Measurements from ENCODE around the gene CLEC18C.
"Not testable (repeated sequence)": the region's sequence is repeated elsewhere in the genome, so short reads cannot be mapped to it uniquely, and the experiment has no call there.

The CLEC18C gene

GRCh38 chr16:70159355-70160348 is 13.9 kb upstream of the CLEC18C start:
- no peak for DNase-seq (ENCODE audit: low read depth in 2 of 2)

DNA sequence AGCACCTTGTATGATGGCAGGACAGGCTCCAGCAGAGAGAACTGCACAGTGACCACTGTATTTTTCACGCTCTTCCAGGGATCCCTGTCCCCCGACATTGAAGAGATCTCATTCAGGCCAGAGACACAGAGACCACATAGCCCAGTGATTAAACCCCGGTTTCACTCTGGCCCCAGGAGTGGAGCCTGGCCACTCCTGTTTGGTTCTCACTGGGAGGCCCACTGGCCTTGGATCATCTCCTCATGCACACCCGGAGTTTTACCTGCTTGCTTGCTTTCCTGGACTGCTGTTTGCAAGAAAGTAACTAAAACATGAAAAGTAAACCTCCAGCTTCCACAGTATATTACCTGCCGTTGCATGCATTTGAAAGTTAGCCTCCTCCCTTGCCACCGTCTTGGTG is 13.2 kb upstream of the CLEC18C start:
- DNase-seq (ENCODE audit: low read depth in 2 of 2) = no peak

GRCh38 chr16:70160821-70161220 is 12.8 kb upstream of the CLEC18C start:
- no peak for DNase-seq (ENCODE audit: low read depth in 2 of 2)

DNA sequence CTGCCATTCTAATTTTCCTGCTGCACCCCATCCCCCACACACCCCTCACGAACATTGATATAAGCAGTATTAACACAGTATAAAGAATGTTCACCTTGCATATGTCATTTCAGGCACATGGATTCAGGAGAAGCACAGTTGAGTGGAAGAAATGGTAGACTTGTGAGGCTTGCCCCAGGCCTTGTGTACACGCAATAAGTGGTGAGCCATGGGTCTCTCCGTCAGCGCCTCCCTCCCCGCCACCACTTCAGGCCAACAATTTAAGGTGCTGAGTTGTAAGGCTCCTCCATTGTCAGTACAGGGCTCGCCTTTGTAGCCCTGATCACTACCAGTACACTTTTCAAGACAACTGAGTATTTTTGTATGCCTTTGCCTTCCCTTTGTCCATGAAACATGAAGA is 12.2 kb upstream of the CLEC18C start:
- DNase-seq (ENCODE audit: low read depth in 2 of 2) = no peak

DNA sequence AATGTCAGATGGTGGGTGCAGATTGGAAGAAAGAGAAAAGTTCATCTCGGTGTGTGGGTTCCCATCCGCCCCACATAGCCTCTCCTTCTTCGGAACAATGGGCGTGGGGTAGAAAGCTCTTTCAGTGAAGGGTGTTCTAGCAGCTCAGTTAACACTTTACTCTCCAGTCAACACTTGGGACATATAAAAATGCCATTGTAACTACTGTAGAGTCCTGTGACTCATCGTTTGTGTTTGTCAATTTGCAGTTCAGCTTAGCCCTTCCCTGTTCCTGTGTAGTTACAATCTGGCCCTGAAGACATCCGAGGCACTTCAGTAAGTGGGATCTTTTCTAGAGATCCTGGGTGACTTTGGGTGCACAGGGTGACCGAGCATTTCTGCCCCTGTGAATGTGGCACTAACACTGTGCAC is 11.5 kb upstream of the CLEC18C start:
- DNase-seq (ENCODE audit: low read depth in 2 of 2) = no peak

DNA sequence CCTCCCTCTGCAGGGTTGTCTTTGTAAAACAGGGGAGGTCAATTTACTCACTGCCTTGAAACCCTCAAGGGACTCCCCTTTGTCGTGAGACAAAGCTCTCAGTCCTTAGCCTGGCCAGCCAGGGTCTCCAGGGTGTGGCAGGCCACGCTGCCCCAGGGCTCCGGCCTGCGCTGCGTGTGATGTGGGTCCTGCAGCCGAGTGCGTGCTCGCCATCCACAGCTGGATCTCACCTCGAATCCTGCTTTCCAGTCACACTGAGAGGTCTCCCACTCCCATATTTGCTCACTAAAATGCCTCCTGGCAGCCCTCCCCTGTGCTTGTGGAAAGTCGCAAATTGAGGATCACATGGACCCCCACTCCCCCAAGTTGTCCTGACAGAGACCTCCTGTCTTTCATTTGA is 10.0 kb upstream of the CLEC18C start:
- DNase-seq (ENCODE audit: low read depth in 2 of 2) = no peak

GRCh38 chr16:70166688-70167087 is 6.9 kb upstream of the CLEC18C start:
- not testable (repeated sequence) for DNase-seq (ENCODE audit: low read depth in 2 of 2)

DNA sequence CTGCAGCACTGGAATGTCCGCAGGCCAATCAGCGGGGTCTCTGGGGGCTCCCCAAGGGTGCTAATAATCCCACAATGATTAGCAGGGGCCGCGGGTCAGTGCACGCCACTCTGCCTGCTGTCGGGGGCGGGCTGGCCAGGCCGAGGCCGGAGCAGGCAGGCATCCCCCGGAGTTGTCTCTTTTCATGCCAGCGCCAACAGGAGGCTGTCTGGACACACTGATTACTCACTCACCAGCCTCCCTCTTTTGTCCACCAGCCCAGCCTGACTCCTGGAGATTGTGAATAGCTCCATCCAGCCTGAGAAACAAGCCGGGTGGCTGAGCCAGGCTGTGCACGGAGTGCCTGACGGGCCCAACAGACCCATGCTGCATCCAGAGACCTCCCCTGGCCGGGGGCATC is 329 bp downstream of the CLEC18C start:
- DNase-seq (ENCODE audit: low read depth in 2 of 2) = not testable (repeated sequence)

GRCh38 chr16:70174387-70174932 is 873 bp downstream of the CLEC18C start:
- DNase-seq (ENCODE audit: low read depth in 2 of 2) = not testable (repeated sequence)

GRCh38 chr16:70187858-70188607 is 14.4 kb downstream of the CLEC18C start:
- not testable (repeated sequence) for DNase-seq (ENCODE audit: low read depth in 2 of 2)

GRCh38 chr16:70188608-70188915 is 15.0 kb downstream of the CLEC18C start:
- DNase-seq (ENCODE audit: low read depth in 2 of 2) = not testable (repeated sequence)

GRCh38 chr16:70190574-70190973 is 17.0 kb downstream of the CLEC18C start:
- DNase-seq (ENCODE audit: low read depth in 2 of 2) = not testable (repeated sequence)

- DNase-seq (ENCODE audit: low read depth in 2 of 2) = not testable (repeated sequence)
Observed at GRCh38 chr16:70196683-70197300, 23.2 kb downstream of the CLEC18C start.

DNA sequence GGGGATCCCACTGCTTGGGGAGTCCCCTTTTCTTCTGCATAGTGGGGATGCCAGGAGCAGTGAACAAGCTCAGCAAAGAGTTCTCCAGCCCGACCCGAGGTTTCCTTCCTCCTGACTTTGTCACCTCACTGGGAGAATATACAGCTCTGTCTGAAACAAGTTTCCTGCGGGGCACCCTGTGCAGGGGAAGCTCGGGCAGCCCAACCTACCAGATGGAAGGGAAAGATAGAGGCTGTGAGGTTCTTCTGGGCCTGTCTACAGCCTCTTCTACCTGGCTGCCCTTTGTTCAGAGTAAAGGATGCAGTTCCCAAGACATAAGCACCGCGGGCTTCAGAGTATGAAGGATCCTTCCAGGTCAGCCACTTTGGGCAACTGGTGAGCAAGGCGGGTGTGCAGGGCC is 24.0 kb downstream of the CLEC18C start:
- DNase-seq (ENCODE audit: low read depth in 2 of 2) = not testable (repeated sequence)

DNA sequence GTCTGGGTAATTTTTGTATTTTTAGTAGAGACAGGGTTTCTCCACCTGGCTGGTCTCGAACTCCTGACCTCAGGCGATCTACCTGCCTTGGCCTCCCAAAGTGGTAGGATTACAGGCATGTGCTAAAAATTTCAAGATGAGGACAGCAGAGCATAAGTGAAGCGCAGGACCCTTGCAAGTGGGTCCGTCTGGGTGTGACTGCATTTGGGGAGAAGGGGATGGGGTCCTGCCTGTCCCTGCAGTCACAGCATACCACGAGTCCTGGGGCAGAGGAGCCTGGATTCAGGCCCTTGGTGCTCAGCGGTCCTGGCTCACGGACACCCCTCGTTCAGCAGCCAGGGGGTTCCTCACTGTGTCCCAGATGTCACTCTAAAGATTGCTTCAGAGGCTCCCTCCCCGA is 24.6 kb downstream of the CLEC18C start:
- not testable (repeated sequence) for DNase-seq (ENCODE audit: low read depth in 2 of 2)

- not testable (repeated sequence) for DNase-seq (ENCODE audit: low read depth in 2 of 2)
Observed at GRCh38 chr16:70198666-70199065, 25.1 kb downstream of the CLEC18C start.

GRCh38 chr16:70199170-70199569 is 25.6 kb downstream of the CLEC18C start:
- not testable (repeated sequence) for DNase-seq (ENCODE audit: low read depth in 2 of 2)

- not testable (repeated sequence) for DNase-seq (ENCODE audit: low read depth in 2 of 2)
Observed at GRCh38 chr16:70200063-70200462, 26.5 kb downstream of the CLEC18C start.

- not testable (repeated sequence) for DNase-seq (ENCODE audit: low read depth in 2 of 2)
Observed at GRCh38 chr16:70203508-70203907, 29.9 kb downstream of the CLEC18C start.

DNA sequence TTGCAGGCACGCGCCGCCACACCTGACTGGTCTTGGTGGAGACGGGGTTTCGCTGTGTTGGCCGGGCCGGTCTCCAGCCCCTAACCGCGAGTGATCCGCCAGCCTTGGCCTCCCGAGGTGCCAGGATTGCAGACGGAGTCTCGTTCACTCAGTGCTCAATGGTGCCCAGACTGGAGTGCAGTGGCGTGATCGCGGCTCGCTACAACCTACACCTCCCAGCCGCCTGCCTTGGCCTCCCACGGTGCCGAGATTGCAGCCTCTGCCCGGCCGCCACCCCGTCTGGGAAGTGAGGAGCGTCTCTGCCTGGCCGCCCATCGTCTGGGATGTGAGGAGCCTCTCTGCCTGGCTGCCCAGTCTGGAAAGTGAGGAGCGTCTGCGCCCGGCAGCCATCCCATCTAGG is 30.4 kb downstream of the CLEC18C start:
- not testable (repeated sequence) for DNase-seq (ENCODE audit: low read depth in 2 of 2)

DNA sequence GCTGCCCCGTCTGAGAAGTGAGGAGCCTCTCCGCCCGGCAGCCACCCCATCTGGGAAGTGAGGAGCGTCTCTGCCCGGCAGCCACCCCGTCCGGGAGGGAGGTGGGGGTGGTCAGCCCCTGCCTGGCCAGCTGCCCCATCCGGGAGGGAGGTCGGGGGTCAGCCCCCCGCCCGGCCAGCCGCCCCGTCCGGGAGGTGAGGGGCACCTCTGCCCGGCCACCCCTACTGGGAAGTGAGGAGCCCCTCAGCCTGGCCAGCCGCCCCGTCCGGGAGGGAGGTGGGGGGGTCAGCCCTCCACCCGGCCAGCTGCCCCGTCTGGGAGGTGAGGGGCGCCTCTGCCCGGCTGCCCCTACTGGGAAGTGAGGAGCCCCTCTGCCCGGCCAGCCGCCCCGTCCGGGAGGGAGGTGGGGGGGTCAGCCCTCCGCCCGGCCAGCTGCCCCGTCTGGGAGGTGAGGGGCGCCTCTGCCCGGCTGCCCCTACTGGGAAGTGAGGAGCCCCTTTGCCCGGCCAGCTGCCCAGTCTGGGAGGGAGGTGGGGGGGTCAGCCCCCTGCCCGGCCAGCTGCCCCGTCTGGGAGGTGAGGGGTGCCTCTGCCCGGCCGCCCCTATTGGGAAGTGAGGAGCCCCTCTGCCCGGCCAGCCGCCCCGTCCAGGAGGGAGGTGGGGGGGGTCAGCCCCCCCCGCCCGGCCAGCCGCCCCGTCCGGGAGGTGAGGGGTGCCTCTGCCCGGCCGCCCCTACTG is 31.2 kb downstream of the CLEC18C start:
- not testable (repeated sequence) for DNase-seq (ENCODE audit: low read depth in 2 of 2)

Data from stimulated activated CD8-positive, alpha-beta memory T cell treated with anti-CD3 and anti-CD28 coated beads, Interleukin-7, amount 100 ng/mL, for 1 hour (primary cell).